ENCODE measurements around the gene CACNA1A. TPM values are rescaled to one million over a fixed set of nuclear protein-coding genes. Genes with fewer than 3 reads are reported as not detected.

CACNA1A gene
- total and polyA plus RNA-seq, 2 of the 4 experiments (the other 2 are of a cell fraction): 5.9 to 15.0 TPM

GRCh38 chr19:13318190-13318589 lies 188.1 kb downstream of the CACNA1A start:
- H2AK5ac ChIP-seq (ENCODE audit: low read depth, low read length): no peak overlapping the region
- ChIA-PET POLR2A (ENCODE audit: unreplicated experiment) (no interaction called here), CTCF (no interaction called here)
- H3K36me3 ChIP-seq (ENCODE audit: control insufficient read depth, insufficient read depth, low read length): peaks cover 2% of the 10 kb centered on the region; the same call in 1 of the 2 replicates
- no peak overlapping the region for H3K4ac ChIP-seq (ENCODE audit: low read depth, low read length)
- BruUV-seq (replicated peaks): no TSS peak
- H2AFZ ChIP-seq (replicated peaks; ENCODE audit: low read length, poor library complexity): no peak overlapping the region
- H3K9ac ChIP-seq (ENCODE audit: low read depth, low read length): no peak overlapping the region
- no peak overlapping the region for H2AK9ac ChIP-seq (replicated peaks; ENCODE audit: low read depth, low read length, poor library complexity)
- no peak overlapping the region for H3K56ac ChIP-seq (ENCODE audit: extremely low read depth, insufficient read depth, low read length)
- H3K9me1 ChIP-seq (ENCODE audit: insufficient read depth, low read length): no peaks in the 10 kb centered on the region
- H3K27ac ChIP-seq (ENCODE audit: insufficient read depth, low read length): no peak overlapping the region
- no peak overlapping the region for H4K5ac ChIP-seq (ENCODE audit: low read depth, low read length)
- in situ Hi-C loops (cut with MboI; ENCODE audit: low sequenced_read_pairs) (no loop called here), intact Hi-C loops (cut with micrococcal nuclease) (no loop called here), dilution Hi-C loops (cut with HindIII; ENCODE audit: low sequenced_read_pairs, unreplicated experiment) (no loop called here)
- H2BK120ac ChIP-seq (ENCODE audit: low read depth, low read length): no peak overlapping the region
- H2BK20ac ChIP-seq (ENCODE audit: low read depth, low read length): no peak overlapping the region
- H3K27me3 ChIP-seq (ENCODE audit: control insufficient read depth, insufficient read depth, low read length): no peaks in the 10 kb centered on the region
- H3K4me3 ChIP-seq (ENCODE audit: insufficient read depth, low read depth, low read length): no peak overlapping the region
- H3K23ac ChIP-seq (ENCODE audit: low read depth, low read length): no peak overlapping the region
- H3K4me1 ChIP-seq (ENCODE audit: control insufficient read depth, insufficient read depth, low read length): no peaks in the 10 kb centered on the region
- H3K9me3 ChIP-seq (ENCODE audit: control insufficient read depth, insufficient read depth, low read length): no peaks in the 10 kb centered on the region; the same call in 1 of the 2 replicates
- H3K4me2 ChIP-seq (ENCODE audit: low read depth, low read length): no peak overlapping the region
- no peak overlapping the region for H4K8ac ChIP-seq (ENCODE audit: low read depth in 2 of 2, low read length in 2 of 2)
- WGBS, 2 experiments (ENCODE audit: extremely low coverage in 2 of 2, insufficient read length in 1 of 2): 48% methylated on average over 3 of the region's 4 CpGs; no CpG with 5 or more reads in 1 of the 2 experiments
- H2BK15ac ChIP-seq (ENCODE audit: low read depth, low read length): no peak overlapping the region
- ATAC-seq (ENCODE audit: low read depth) (no peak), DNase-seq (no peak)
- no peak overlapping the region for H3K14ac ChIP-seq (replicated peaks; ENCODE audit: low read depth, low read length)
- H3K79me1 ChIP-seq (ENCODE audit: low read depth in 1 of 2, low read length in 2 of 2): no peaks in the 10 kb centered on the region
- no peak overlapping the region for H4K91ac ChIP-seq (ENCODE audit: insufficient read depth, low read depth, low read length)
- TF ChIP-seq FOS (IDR thresholded peaks at IDR 0.05; ENCODE audit: low read depth, low read length): no peak
- TF ChIP-seq NFE2L2 (IDR thresholded peaks at IDR 0.05; ENCODE audit: low read depth, low read length): no peak
- no peak for TF ChIP-seq MAZ (IDR thresholded peaks at IDR 0.05; ENCODE audit: borderline replicate concordance, low read depth, low read length)
- TF ChIP-seq RCOR1 (IDR thresholded peaks at IDR 0.05; ENCODE audit: insufficient replicate concordance, low read length): no peak
- TF ChIP-seq, protein P1, sequence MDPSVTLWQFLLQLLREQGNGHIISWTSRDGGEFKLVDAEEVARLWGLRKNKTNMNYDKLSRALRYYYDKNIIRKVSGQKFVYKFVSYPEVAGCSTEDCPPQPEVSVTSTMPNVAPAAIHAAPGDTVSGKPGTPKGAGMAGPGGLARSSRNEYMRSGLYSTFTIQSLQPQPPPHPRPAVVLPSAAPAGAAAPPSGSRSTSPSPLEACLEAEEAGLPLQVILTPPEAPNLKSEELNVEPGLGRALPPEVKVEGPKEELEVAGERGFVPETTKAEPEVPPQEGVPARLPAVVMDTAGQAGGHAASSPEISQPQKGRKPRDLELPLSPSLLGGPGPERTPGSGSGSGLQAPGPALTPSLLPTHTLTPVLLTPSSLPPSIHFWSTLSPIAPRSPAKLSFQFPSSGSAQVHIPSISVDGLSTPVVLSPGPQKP (IDR thresholded peaks at IDR 0.05; ENCODE audit: borderline replicate concordance, low read depth, low read length): no peak
- TF ChIP-seq CHD1 (IDR thresholded peaks at IDR 0.05; ENCODE audit: low read depth, low read length): no peak
- TF ChIP-seq, protein P2, sequence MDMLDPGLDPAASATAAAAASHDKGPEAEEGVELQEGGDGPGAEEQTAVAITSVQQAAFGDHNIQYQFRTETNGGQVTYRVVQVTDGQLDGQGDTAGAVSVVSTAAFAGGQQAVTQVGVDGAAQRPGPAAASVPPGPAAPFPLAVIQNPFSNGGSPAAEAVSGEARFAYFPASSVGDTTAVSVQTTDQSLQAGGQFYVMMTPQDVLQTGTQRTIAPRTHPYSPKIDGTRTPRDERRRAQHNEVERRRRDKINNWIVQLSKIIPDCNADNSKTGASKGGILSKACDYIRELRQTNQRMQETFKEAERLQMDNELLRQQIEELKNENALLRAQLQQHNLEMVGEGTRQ (IDR thresholded peaks at IDR 0.05; ENCODE audit: low read depth, low read length): no peak
- no peak for TF ChIP-seq CTCF (conservative IDR thresholded peaks at IDR 0.05; ENCODE audit: low read depth, low read length)
- no peak for TF ChIP-seq MXI1 (IDR thresholded peaks at IDR 0.05; ENCODE audit: borderline replicate concordance, low read depth, low read length)
- TF ChIP-seq POLR2A (IDR thresholded peaks at IDR 0.05; ENCODE audit: low read depth, low read length): no peak
- TF ChIP-seq CEBPB (IDR thresholded peaks at IDR 0.05; ENCODE audit: low read depth, low read length): no peak
- H4K20me1 ChIP-seq (ENCODE audit: insufficient read depth, low read length): no peaks in the 10 kb centered on the region
- no peak overlapping the region for H2BK5ac ChIP-seq (ENCODE audit: low read depth, low read length, poor library complexity, severe bottlenecking)
- no peak overlapping the region for H3K18ac ChIP-seq (ENCODE audit: low read depth, low read length)

Measured in IMR-90 (cell line).